Muscle layer of colon (tissue), 2 donors: ENCODE results near the gene PLXNA2.

ENCODE experiments used
- H3K27ac ChIP-seq: one replicate; pipeline ENCODE4 v1.7.0; 2013; ENCODE audit warnings: low read depth, mild to moderate bottlenecking, low read length, moderate library complexity
- H3K27me3 ChIP-seq, 2 donors: one replicate each; pipeline ENCODE4 v1.7.0; 2013; ENCODE audit warnings: low read length in 2 of 2, mild to moderate bottlenecking in 2 of 2; ENCODE audit not compliant: insufficient read depth in 2 of 2, control insufficient read depth in 1 of 2
- H3K36me3 ChIP-seq: one replicate; pipeline ENCODE4 v1.7.0; 2013; ENCODE audit warnings: mild to moderate bottlenecking, low read length; ENCODE audit not compliant: insufficient read depth
- H3K4me1 ChIP-seq: one replicate; pipeline ENCODE4 v1.7.0; 2013; ENCODE audit warnings: mild to moderate bottlenecking, low read length; ENCODE audit not compliant: insufficient read depth
- H3K4me3 ChIP-seq, 2 donors: one replicate each; pipeline ENCODE4 v1.7.0; 2013; ENCODE audit warnings: low read length in 2 of 2, low read depth in 1 of 2, mild to moderate bottlenecking in 1 of 2, moderate library complexity in 1 of 2
- H3K9ac ChIP-seq: one replicate; pipeline ENCODE4 v1.7.0; 2013; ENCODE audit warnings: low read length
- H3K9me3 ChIP-seq: one replicate; pipeline ENCODE4 v1.7.0; 2013; ENCODE audit warnings: mild to moderate bottlenecking, low read length
- donor health status: abdominal sarcoma.
- donor health status: Adenocarcinoma of cecum.

PLXNA2 gene

DNA sequence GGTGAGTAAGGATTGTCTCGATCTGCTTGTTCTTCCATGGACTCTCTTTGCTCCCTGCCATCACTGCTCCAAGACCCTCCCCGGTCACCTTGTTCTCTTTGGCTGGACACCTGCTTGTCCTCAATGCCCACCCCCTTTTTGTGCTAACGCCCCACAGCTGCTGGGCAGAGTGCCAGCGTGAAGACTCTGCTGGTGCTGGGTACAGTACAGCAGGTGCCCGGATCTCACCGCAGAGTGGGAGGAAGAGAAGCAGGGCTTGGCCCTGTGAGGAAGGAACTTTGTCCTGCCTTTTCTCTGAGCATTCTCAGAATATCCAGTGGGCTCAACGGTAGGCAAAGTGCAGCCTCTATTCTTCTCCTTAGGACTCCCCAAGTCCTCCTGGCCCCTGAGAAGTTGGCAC lies 90.1 kb downstream of the PLXNA2 start:
- Histone ChIP-seq H3K36me3 (no peaks in the 10 kb centered on the region), H3K4me3 (no peak overlapping the region), H3K27ac (no peak overlapping the region), H3K9me3 (no peaks in the 10 kb centered on the region), H3K9ac (no peak overlapping the region), H3K4me1 (peaks cover 20% of the 10 kb centered on the region), H3K27me3 (no peaks in the 10 kb centered on the region)

DNA sequence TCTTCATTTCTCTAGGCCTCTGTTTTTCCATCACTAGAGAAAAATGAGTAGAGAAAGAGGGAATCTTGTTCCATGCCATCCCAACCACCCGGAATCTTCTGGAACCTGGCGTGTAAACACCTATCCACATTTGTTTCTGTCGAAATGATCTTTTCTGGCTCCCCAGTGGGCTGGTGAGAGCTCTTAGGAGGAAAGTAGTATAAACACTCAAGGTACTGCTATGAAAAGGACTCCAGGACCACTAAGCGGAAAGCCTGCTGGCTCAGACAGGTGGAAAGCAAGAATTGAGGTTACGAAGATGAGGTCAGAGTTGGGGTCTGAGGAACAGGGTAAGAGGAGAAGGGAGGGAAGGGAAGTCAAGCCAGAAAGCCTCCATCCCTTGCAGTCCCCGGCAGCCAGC lies 90.8 kb downstream of the PLXNA2 start:
- Histone ChIP-seq H3K27ac (no peak overlapping the region), H3K4me3 (no peak overlapping the region), H3K4me1 (peaks cover 20% of the 10 kb centered on the region)

DNA sequence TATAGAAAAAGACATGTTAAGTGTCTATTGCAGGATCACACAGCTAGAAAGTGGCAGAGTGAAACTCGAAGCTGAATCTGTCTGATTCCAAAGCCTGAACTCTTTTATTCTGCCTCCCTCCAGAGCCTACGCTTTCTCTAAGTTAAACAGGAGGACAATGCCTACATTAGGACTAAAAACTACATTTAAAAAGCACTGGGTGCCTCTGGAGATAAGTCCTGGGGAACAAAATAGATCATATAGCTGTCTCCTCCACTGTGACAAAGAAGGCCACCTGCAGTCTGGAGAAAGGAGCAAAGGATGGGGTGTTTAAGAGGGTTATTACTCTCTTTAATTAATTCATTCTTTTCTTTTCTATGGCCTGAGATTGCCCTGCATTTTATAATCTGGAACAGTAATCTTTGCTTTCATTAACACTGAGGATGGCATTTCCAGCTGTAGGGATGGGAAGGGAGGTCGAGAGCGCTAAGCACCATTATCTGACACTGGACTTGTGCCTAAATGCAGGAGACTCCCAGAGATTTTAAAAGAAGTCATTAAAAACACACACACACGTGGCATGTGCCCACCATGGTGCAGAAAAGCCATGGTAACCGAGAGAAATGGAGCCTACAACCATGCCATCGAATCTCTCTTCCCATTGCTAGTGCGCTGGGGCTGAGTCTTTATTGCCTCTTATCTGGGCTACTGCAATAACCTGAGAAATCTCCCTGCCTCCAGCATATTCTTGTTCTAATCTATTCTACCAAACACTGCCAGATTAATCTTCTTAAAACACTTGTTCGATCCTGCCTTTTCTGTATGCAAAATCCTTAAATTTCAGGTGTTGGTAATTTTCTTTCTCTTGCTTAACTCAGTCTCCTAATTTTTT lies 92.2 kb downstream of the PLXNA2 start:
- H3K9me3 ChIP-seq, result no peaks in the 10 kb centered on the region
- H3K4me3 ChIP-seq, result no peak overlapping the region
- H3K36me3 ChIP-seq, result no peaks in the 10 kb centered on the region
- no peak overlapping the region for H3K9ac ChIP-seq
- peaks cover 0 to 4% of the 10 kb centered on the region in 2 donors for H3K27me3 ChIP-seq
- H3K27ac ChIP-seq, result no peak overlapping the region
- peaks cover 16% of the 10 kb centered on the region for H3K4me1 ChIP-seq

More for the DNA sequence above, 90.8 kb downstream of the PLXNA2 start:
- Histone ChIP-seq H3K27me3 (peaks cover 0 to 4% of the 10 kb centered on the region in 2 donors), H3K9me3 (no peaks in the 10 kb centered on the region), H3K9ac (no peak overlapping the region), H3K36me3 (no peaks in the 10 kb centered on the region)

DNA sequence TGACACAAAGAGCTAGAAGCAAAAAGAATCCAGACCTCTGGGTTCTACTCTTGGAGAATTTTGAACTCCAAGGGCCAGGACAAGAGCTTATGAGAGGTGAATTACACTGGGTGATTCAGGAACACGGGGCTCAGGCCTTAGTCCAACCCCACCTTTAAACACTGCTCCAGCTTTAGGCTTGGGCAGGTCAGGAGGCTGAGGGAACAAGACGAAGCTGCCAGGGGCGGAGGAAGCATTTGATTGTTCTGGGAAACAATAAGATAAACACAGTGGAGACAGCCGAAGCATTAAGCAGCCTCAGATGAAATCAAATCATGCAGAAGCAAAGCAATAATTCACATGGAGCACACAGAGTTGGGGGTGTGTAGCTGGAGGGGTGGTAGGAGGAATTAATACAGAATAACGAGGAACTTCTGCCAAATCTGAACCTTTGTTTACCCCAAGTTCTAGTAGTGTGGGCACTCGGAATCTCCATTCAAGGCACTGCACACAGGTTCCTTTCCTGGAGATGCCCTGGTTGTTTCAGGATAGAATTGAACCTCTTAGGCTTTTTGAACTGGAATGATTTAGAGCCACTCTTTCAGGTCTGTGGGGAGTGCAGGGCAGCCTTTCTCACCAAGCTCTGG lies 93.2 kb downstream of the PLXNA2 start:
- Histone ChIP-seq H3K9ac (no peak overlapping the region), H3K36me3 (no peaks in the 10 kb centered on the region), H3K27me3 (peaks cover 0 to 4% of the 10 kb centered on the region in 2 donors), H3K9me3 (no peaks in the 10 kb centered on the region), H3K4me3 (no peak overlapping the region), H3K27ac (no peak overlapping the region), H3K4me1 (peaks cover 12% of the 10 kb centered on the region)

DNA sequence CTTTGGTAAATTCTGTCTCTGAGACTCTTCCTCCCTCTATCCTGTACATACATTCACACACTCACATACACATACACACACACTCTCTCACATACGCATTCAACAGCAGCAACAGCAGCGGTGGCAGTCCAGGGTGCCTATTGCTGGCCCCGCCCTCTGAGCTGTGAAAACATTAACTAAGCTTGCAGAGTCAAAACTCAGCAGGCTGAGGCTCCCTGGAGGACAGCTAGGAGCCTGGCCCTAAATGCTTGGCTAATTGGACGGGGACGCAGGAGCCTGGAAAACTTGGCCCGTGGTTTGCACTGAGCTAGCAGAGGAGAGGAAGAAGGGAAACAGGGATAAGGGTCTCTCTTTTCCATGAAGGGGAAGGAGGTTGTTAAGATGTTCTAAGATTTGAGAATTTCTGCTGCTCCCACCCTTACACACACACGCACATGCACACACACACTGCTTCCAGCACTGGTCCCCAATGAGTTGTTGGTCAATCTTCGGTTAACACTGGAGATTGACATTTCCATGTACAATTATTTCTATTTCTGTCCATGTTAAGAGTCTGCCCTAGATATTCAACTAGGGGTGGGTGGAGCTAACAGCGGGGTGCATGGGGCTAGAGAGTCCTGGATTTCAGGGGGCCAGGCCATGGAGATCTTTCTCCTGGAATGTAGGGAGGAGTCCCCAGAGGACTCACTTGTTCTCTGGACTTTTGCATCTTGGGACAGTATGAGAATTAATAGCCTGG lies 94.2 kb downstream of the PLXNA2 start:
- Histone ChIP-seq H3K4me3 (no peak overlapping the region), H3K27ac (no peak overlapping the region), H3K9ac (no peak overlapping the region), H3K36me3 (no peaks in the 10 kb centered on the region), H3K4me1 (peaks cover 19% of the 10 kb centered on the region), H3K27me3 (peaks cover 0 to 4% of the 10 kb centered on the region in 2 donors), H3K9me3 (no peaks in the 10 kb centered on the region)

DNA sequence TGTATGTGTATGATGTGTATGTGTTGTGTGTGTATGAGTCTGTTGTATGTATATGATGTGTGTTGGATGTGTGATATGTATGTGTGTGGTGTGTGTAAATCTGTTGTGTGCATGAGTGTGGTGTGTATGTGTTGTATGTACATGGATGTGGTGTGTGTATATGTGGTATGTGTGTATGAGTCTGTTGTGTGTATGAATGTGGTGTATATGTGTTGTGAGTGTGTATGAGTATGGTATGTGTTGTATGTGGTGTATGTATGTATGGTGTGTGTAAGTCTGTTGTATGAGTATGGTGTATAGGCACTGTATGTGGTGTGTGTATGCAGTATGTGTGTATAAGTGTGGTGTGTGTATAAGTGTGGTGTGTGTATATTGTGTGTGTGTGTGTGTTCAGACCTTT lies 95.0 kb downstream of the PLXNA2 start:
- Histone ChIP-seq H3K36me3 (no peaks in the 10 kb centered on the region), H3K27me3 (peaks cover 0 to 4% of the 10 kb centered on the region in 2 donors), H3K9me3 (no peaks in the 10 kb centered on the region), H3K4me3 (no peak overlapping the region), H3K27ac (no peak overlapping the region), H3K4me1 (peaks cover 19% of the 10 kb centered on the region), H3K9ac (no peak overlapping the region)

DNA sequence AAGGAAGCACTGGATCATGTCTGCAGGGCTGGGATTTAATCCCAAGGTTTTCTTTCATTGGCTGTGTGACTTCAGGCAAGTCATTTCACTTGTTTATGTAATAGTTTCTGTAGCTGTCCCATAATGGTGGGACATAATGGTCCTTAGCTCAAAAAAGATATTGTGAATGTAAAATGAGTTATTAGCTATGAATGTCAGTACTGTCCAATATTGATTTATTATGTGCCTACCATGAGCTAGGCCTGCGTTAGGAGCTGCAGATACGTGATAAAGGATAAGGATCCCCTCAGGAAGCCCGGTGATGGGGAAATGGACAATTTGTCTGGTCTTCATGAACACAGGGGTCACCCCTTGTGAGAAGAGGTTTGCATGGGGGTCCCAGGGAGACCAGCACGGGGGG lies 95.8 kb downstream of the PLXNA2 start:
- Histone ChIP-seq H3K4me3 (no peak overlapping the region), H3K4me1 (peaks cover 21% of the 10 kb centered on the region), H3K27me3 (peaks cover 0 to 4% of the 10 kb centered on the region in 2 donors), H3K9ac (no peak overlapping the region), H3K27ac (no peak overlapping the region), H3K36me3 (no peaks in the 10 kb centered on the region), H3K9me3 (no peaks in the 10 kb centered on the region)

DNA sequence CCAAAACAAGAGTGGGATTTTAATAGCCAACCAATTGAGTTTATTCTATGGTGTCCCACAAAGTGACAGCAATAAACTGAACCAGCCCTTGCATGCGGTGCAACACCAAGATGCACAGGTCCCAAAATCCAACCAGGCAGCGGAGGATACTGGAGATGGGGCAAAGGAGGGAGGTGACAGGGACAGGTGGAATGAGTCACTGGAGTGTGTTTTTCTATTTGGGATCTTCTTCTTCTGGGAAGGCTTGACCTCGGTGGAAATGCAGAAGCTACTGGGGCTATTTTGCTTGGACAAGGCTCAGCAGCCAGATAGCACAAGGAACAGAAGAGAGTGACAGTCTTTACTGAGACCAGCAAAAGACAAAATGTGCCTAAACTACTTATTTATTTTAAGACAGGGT lies 97.5 kb downstream of the PLXNA2 start:
- Histone ChIP-seq H3K4me1 (peaks cover 32% of the 10 kb centered on the region), H3K27ac (no peak overlapping the region), H3K4me3 (no peak overlapping the region), H3K36me3 (no peaks in the 10 kb centered on the region), H3K27me3 (peaks cover 0 to 4% of the 10 kb centered on the region in 2 donors), H3K9ac (no peak overlapping the region), H3K9me3 (no peaks in the 10 kb centered on the region)

DNA sequence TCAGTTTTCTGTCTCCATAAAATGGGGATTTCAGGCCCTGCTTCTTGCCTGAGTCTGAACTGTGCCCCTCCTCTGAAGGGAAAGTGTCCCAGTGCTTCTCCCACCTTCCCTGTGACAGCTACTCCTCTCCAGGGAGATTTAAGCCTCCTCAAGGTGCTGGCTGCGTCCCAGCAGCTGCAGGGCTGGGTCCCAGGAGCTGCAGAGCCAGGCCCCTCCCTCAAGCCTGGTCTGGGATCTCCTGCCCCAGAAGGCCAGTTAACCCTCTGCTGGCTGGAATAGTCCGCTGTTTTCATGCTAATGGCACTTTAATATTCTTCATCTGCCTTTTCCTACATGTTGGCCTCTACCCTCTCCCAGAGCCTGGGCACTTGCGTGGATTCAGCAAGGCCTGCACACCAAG lies 99.0 kb downstream of the PLXNA2 start:
- Histone ChIP-seq H3K36me3 (no peaks in the 10 kb centered on the region), H3K27me3 (peaks cover 0 to 4% of the 10 kb centered on the region in 2 donors), H3K9me3 (no peaks in the 10 kb centered on the region), H3K9ac (no peak overlapping the region), H3K27ac (no peak overlapping the region), H3K4me3 (no peak overlapping the region), H3K4me1 (peaks cover 38% of the 10 kb centered on the region)

DNA sequence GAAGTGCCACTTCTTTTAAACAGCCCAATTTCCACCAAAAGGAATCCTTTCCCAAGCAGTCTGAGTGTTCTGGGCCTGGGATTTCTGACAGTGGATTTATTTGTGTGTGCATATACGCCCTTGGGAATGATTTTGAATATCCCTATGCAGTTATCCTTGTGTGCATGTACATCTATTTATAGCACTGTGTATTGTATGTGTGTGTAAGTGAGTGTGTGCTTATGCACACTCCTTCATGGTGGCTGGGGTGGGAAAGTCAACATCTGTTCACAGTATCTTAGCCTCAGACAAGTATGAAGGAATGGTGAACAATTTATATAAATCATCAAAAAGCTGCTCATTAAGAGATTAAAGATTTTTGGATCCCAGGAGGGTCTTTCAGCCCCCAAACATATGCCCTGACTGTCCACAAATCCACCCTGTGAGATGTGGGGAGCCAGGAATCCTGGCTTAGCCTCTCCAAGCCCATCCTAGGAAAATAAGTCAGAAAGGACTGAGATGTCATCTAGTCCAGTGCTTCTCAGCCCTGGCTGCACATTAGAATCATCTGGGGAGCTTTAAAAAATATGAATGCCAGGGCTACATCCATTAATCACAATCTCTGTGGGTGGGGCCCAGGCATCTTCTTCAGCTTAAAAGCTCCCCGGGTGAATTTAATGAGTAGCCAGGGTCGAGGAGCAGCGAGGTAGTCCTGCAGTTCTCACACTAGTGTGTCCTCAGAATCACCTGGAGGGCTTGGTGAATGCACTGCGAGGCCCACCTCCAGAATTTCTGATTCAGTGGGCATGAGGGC lies 101.4 kb downstream of the PLXNA2 start:
- H3K4me3 ChIP-seq, result peak overlapping the region in 1 of 2 donors; percentile 15
- peak overlapping the region; percentile 51 for H3K27ac ChIP-seq
- no peaks in the 10 kb centered on the region for H3K36me3 ChIP-seq
- no peak overlapping the region for H3K9ac ChIP-seq
- H3K9me3 ChIP-seq, result no peaks in the 10 kb centered on the region
- peaks cover 38% of the 10 kb centered on the region for H3K4me1 ChIP-seq
- H3K27me3 ChIP-seq, result no peaks in the 10 kb centered on the region
